DND-41 (cell line): ENCODE measurements around the gene SERHL2.
"Not testable (repeated sequence)": the region's sequence is repeated elsewhere in the genome, so short reads cannot be mapped to it uniquely, and the experiment has no call there.

ENCODE experiments used
- EZH2 ChIP-seq: IDR thresholded peaks from 3 replicates; pipeline ENCODE4 v1.6.1; 2012; ENCODE audit warnings: borderline replicate concordance, low read depth, mild to moderate bottlenecking, moderate library complexity, low read length, inconsistent platforms; ENCODE audit not compliant: severe bottlenecking
- TF ChIP-seq, protein P1 (sequence below): IDR thresholded peaks from 2 replicates; pipeline ENCODE4 v1.5.1; 2012; ENCODE audit warnings: borderline replicate concordance, low read length, moderate library complexity, mild to moderate bottlenecking; ENCODE audit not compliant: poor library complexity, severe bottlenecking; ENCODE audit errors: extremely low read depth

DNA sequence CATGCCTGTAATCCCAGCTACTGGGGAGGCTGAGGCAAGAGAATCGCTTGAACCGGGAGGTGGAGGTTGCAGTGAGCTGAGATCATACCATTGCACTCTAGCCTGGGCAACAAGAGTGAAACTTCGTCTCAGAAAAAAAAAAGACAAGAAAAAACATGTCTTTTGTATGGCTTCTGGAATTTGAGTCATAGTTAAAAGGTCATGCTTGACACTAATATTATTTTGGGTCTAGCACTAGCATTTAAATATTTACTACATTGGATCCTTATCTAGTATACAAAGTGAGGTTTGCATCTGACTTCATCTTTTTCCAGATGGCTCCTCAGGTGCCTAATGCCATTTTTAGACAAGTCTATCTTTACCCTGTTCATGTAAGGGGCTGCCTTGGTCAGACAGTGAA, 10.2 kb downstream of the SERHL2 start:
- TF ChIP-seq, protein P1, sequence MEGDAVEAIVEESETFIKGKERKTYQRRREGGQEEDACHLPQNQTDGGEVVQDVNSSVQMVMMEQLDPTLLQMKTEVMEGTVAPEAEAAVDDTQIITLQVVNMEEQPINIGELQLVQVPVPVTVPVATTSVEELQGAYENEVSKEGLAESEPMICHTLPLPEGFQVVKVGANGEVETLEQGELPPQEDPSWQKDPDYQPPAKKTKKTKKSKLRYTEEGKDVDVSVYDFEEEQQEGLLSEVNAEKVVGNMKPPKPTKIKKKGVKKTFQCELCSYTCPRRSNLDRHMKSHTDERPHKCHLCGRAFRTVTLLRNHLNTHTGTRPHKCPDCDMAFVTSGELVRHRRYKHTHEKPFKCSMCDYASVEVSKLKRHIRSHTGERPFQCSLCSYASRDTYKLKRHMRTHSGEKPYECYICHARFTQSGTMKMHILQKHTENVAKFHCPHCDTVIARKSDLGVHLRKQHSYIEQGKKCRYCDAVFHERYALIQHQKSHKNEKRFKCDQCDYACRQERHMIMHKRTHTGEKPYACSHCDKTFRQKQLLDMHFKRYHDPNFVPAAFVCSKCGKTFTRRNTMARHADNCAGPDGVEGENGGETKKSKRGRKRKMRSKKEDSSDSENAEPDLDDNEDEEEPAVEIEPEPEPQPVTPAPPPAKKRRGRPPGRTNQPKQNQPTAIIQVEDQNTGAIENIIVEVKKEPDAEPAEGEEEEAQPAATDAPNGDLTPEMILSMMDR, result not testable (repeated sequence)
- TF ChIP-seq EZH2, result not testable (repeated sequence)
